ENCODE measurements around the gene PCSK9.

Gene PCSK9

GRCh38 chr1:55055084-55055882 is 15.9 kb downstream of the PCSK9 start:
- Histone ChIP-seq H3K9me3 (ENCODE audit: low read length) (no peaks in the 10 kb centered on the region), H3F3A (ENCODE audit: insufficient read depth, low read length) (no peaks in the 10 kb centered on the region), H3K9me2 (ENCODE audit: low read depth, low read length) (no peaks in the 10 kb centered on the region), H3K36me3 (ENCODE audit: insufficient read depth, low read length) (no peaks in the 10 kb centered on the region), H3K79me2 (ENCODE audit: insufficient read depth, low read length) (no peaks in the 10 kb centered on the region), H3K4me2 (ENCODE audit: low read length) (no peak overlapping the region), H3K4me3 (ENCODE audit: low read depth, low read length, poor library complexity, severe bottlenecking) (no peak overlapping the region), H3K9ac (ENCODE audit: low read length) (no peak overlapping the region), H3K4me1 (ENCODE audit: insufficient read depth, low read length, severe bottlenecking) (no peaks in the 10 kb centered on the region), H2AFZ (ENCODE audit: low read length) (no peak overlapping the region), H3K27me3 (ENCODE audit: insufficient read depth, low read length) (no peaks in the 10 kb centered on the region), H4K20me1 (ENCODE audit: insufficient read depth, low read length) (no peaks in the 10 kb centered on the region), H3K27ac (ENCODE audit: low read depth, low read length, poor library complexity, severe bottlenecking) (no peak overlapping the region)
- TF ChIP-seq, protein P1, sequence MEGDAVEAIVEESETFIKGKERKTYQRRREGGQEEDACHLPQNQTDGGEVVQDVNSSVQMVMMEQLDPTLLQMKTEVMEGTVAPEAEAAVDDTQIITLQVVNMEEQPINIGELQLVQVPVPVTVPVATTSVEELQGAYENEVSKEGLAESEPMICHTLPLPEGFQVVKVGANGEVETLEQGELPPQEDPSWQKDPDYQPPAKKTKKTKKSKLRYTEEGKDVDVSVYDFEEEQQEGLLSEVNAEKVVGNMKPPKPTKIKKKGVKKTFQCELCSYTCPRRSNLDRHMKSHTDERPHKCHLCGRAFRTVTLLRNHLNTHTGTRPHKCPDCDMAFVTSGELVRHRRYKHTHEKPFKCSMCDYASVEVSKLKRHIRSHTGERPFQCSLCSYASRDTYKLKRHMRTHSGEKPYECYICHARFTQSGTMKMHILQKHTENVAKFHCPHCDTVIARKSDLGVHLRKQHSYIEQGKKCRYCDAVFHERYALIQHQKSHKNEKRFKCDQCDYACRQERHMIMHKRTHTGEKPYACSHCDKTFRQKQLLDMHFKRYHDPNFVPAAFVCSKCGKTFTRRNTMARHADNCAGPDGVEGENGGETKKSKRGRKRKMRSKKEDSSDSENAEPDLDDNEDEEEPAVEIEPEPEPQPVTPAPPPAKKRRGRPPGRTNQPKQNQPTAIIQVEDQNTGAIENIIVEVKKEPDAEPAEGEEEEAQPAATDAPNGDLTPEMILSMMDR (IDR thresholded peaks at IDR 0.05; ENCODE audit: low read length), result no peak
- no peak for TF ChIP-seq EZH2 (IDR thresholded peaks at IDR 0.05; ENCODE audit: borderline replicate concordance, low read length)

GRCh38 chr1:55055951-55056631 is 16.7 kb downstream of the PCSK9 start:
- Histone ChIP-seq H4K20me1 (ENCODE audit: insufficient read depth, low read length) (no peaks in the 10 kb centered on the region), H3K4me1 (ENCODE audit: insufficient read depth, low read length, severe bottlenecking) (no peaks in the 10 kb centered on the region), H3K4me2 (ENCODE audit: low read length) (no peak overlapping the region), H3K79me2 (ENCODE audit: insufficient read depth, low read length) (no peaks in the 10 kb centered on the region), H3K9me2 (ENCODE audit: low read depth, low read length) (no peaks in the 10 kb centered on the region), H3K27ac (ENCODE audit: low read depth, low read length, poor library complexity, severe bottlenecking) (no peak overlapping the region), H3K36me3 (ENCODE audit: insufficient read depth, low read length) (no peaks in the 10 kb centered on the region), H3K4me3 (ENCODE audit: low read depth, low read length, poor library complexity, severe bottlenecking) (no peak overlapping the region), H3K9ac (ENCODE audit: low read length) (no peak overlapping the region), H3K27me3 (ENCODE audit: insufficient read depth, low read length) (no peaks in the 10 kb centered on the region), H3F3A (ENCODE audit: insufficient read depth, low read length) (no peaks in the 10 kb centered on the region), H2AFZ (ENCODE audit: low read length) (no peak overlapping the region), H3K9me3 (ENCODE audit: low read length) (no peaks in the 10 kb centered on the region)
- no peak for TF ChIP-seq EZH2 (IDR thresholded peaks at IDR 0.05; ENCODE audit: borderline replicate concordance, low read length)
- TF ChIP-seq, protein P1 (IDR thresholded peaks at IDR 0.05; ENCODE audit: low read length), result no peak

- Histone ChIP-seq H3K9me3 (ENCODE audit: low read length) (no peaks in the 10 kb centered on the region), H2AFZ (ENCODE audit: low read length) (no peak overlapping the region), H3K79me2 (ENCODE audit: insufficient read depth, low read length) (no peaks in the 10 kb centered on the region), H3K9ac (ENCODE audit: low read length) (no peak overlapping the region), H3F3A (ENCODE audit: insufficient read depth, low read length) (no peaks in the 10 kb centered on the region), H3K27ac (ENCODE audit: low read depth, low read length, poor library complexity, severe bottlenecking) (no peak overlapping the region), H4K20me1 (ENCODE audit: insufficient read depth, low read length) (no peaks in the 10 kb centered on the region), H3K4me2 (ENCODE audit: low read length) (no peak overlapping the region), H3K36me3 (ENCODE audit: insufficient read depth, low read length) (no peaks in the 10 kb centered on the region), H3K4me3 (ENCODE audit: low read depth, low read length, poor library complexity, severe bottlenecking) (no peak overlapping the region), H3K4me1 (ENCODE audit: insufficient read depth, low read length, severe bottlenecking) (no peaks in the 10 kb centered on the region), H3K9me2 (ENCODE audit: low read depth, low read length) (no peaks in the 10 kb centered on the region), H3K27me3 (ENCODE audit: insufficient read depth, low read length) (no peaks in the 10 kb centered on the region)
- no peak for TF ChIP-seq EZH2 (IDR thresholded peaks at IDR 0.05; ENCODE audit: borderline replicate concordance, low read length)
- TF ChIP-seq, protein P1 (IDR thresholded peaks at IDR 0.05; ENCODE audit: low read length), result no peak
Measured at GRCh38 chr1:55056632-55056992, 17.3 kb downstream of the PCSK9 start.

All from OCI-LY1 (cell line).